Measurements from ENCODE around the gene EGFR.

Gene EGFR

GRCh38 chr7:55081068-55081467 is 62.3 kb downstream of the EGFR start:
- Histone ChIP-seq H3K9ac (ENCODE audit: low read depth, low read length) (no peak overlapping the region), H3K9me3 (ENCODE audit: control insufficient read depth, insufficient read depth, low read length) (no peaks in the 10 kb centered on the region), H3K4me3 (ENCODE audit: low read depth, low read length) (no peak overlapping the region), H3K4me1 (ENCODE audit: control insufficient read depth, insufficient read depth, low read length) (no peaks in the 10 kb centered on the region), H3K36me3 (ENCODE audit: control insufficient read depth, insufficient read depth, low read length) (no peaks in the 10 kb centered on the region), H3K27me3 (ENCODE audit: control insufficient read depth, insufficient read depth, low read length) (no peaks in the 10 kb centered on the region)

DNA sequence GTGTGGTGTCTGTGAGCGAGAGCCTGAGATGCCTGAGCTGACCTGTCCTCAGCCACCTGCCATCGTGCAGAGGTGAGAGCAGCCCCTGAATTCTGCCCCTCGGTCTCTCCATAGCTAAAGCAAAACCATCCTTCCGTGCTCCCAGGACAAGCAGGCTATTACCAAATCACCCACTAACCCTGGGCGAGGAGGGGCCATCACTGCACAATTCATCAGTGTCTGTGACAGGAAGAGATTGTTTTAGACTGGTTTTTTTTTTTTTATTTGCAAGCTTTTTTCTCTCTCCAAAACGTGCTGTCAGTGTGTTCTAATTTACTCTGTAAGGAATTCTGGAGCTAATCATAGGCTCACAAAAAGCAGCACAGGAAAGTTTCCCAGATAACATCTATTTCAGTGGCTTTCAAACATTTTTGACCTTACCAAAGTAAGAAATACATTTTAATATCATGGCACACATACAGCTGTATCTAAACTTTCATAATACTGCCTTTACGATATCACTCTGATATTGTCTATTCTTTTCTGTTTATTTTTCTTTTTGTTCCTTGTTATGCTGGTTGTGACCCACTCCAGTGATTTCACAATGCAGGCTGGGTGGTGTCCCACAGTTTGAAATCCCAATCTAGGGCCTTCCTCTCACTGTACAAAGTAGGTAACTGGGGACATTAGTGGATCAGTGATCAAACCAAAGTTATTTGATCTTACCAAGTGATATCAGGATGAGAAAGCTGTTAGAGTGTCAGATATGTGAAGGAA is 62.8 kb downstream of the EGFR start:
- Histone ChIP-seq H3K36me3 (ENCODE audit: control insufficient read depth, insufficient read depth, low read length) (no peaks in the 10 kb centered on the region), H3K4me1 (ENCODE audit: control insufficient read depth, insufficient read depth, low read length) (no peaks in the 10 kb centered on the region), H3K9me3 (ENCODE audit: control insufficient read depth, insufficient read depth, low read length) (no peaks in the 10 kb centered on the region), H3K4me3 (ENCODE audit: low read depth, low read length) (no peak overlapping the region), H3K27me3 (ENCODE audit: control insufficient read depth, insufficient read depth, low read length) (no peaks in the 10 kb centered on the region), H3K9ac (ENCODE audit: low read depth, low read length) (no peak overlapping the region)

DNA sequence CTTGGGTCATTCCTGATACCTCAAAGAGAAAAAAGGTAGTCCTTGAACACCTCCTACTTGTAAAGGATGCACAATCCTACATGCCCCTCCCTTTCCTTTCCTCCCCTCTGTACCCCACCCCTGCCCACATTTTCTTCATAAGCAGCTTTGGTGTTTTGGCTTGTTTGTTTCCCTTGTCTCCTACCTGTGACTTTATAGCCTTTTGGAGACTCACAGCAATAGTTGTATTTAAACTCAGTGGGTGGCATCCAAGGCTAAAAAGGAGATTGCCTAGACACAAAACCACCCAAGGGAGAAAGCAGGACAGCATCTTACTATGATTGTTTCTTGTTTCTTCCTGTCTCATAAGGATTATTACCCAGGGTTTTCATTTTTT is 63.4 kb downstream of the EGFR start:
- Histone ChIP-seq H3K9me3 (ENCODE audit: control insufficient read depth, insufficient read depth, low read length) (no peaks in the 10 kb centered on the region), H3K27me3 (ENCODE audit: control insufficient read depth, insufficient read depth, low read length) (no peaks in the 10 kb centered on the region), H3K36me3 (ENCODE audit: control insufficient read depth, insufficient read depth, low read length) (no peaks in the 10 kb centered on the region), H3K4me3 (ENCODE audit: low read depth, low read length) (no peak overlapping the region), H3K4me1 (ENCODE audit: control insufficient read depth, insufficient read depth, low read length) (no peaks in the 10 kb centered on the region), H3K9ac (ENCODE audit: low read depth, low read length) (no peak overlapping the region)

GRCh38 chr7:55083206-55083605 is 64.4 kb downstream of the EGFR start:
- Histone ChIP-seq H3K4me1 (ENCODE audit: control insufficient read depth, insufficient read depth, low read length) (no peaks in the 10 kb centered on the region), H3K4me3 (ENCODE audit: low read depth, low read length) (no peak overlapping the region)

DNA sequence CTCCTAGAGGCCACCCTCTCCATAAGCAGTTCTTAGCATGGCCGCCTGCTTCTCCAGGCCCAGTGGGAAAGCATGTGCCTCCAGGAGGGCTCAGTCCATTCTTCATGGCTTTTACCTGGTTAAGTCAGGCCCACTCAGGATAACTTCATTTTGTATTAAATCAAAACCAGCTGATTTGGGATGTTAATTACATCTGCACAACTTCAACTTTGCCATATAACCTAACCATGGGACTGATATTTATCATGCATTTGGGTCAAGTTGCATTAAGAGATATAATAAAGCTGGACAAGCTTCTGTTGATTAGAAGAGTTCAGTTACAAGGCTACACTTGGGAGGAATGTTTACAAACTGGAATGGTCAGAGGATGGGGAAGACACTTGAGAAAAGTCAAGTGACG is 65.5 kb downstream of the EGFR start:
- H3K27me3 ChIP-seq (ENCODE audit: control insufficient read depth, insufficient read depth, low read length), result no peaks in the 10 kb centered on the region
- H3K9me3 ChIP-seq (ENCODE audit: control insufficient read depth, insufficient read depth, low read length), result no peaks in the 10 kb centered on the region
- H3K4me3 ChIP-seq (ENCODE audit: low read depth, low read length), result no peak overlapping the region
- no peaks in the 10 kb centered on the region for H3K36me3 ChIP-seq (ENCODE audit: control insufficient read depth, insufficient read depth, low read length)
- H3K9ac ChIP-seq (ENCODE audit: low read depth, low read length), result no peak overlapping the region
- H3K4me1 ChIP-seq (ENCODE audit: control insufficient read depth, insufficient read depth, low read length), result no peaks in the 10 kb centered on the region

More at GRCh38 chr7:55083206-55083605, 64.4 kb downstream of the EGFR start:
- H3K9ac ChIP-seq (ENCODE audit: low read depth, low read length), result no peak overlapping the region
- H3K27me3 ChIP-seq (ENCODE audit: control insufficient read depth, insufficient read depth, low read length), result no peaks in the 10 kb centered on the region
- no peaks in the 10 kb centered on the region for H3K36me3 ChIP-seq (ENCODE audit: control insufficient read depth, insufficient read depth, low read length)
- no peaks in the 10 kb centered on the region for H3K9me3 ChIP-seq (ENCODE audit: control insufficient read depth, insufficient read depth, low read length)

- Histone ChIP-seq H3K27me3 (ENCODE audit: control insufficient read depth, insufficient read depth, low read length) (no peaks in the 10 kb centered on the region), H3K36me3 (ENCODE audit: control insufficient read depth, insufficient read depth, low read length) (no peaks in the 10 kb centered on the region), H3K4me3 (ENCODE audit: low read depth, low read length) (no peak overlapping the region), H3K4me1 (ENCODE audit: control insufficient read depth, insufficient read depth, low read length) (no peaks in the 10 kb centered on the region), H3K9ac (ENCODE audit: low read depth, low read length) (no peak overlapping the region), H3K9me3 (ENCODE audit: control insufficient read depth, insufficient read depth, low read length) (no peaks in the 10 kb centered on the region)
Observed at GRCh38 chr7:55085511-55086412, 66.9 kb downstream of the EGFR start.

GRCh38 chr7:55086413-55087201 is 67.8 kb downstream of the EGFR start:
- Histone ChIP-seq H3K36me3 (ENCODE audit: control insufficient read depth, insufficient read depth, low read length) (no peaks in the 10 kb centered on the region), H3K9me3 (ENCODE audit: control insufficient read depth, insufficient read depth, low read length) (no peaks in the 10 kb centered on the region), H3K4me1 (ENCODE audit: control insufficient read depth, insufficient read depth, low read length) (no peaks in the 10 kb centered on the region), H3K9ac (ENCODE audit: low read depth, low read length) (no peak overlapping the region), H3K4me3 (ENCODE audit: low read depth, low read length) (no peak overlapping the region), H3K27me3 (ENCODE audit: control insufficient read depth, insufficient read depth, low read length) (no peaks in the 10 kb centered on the region)

DNA sequence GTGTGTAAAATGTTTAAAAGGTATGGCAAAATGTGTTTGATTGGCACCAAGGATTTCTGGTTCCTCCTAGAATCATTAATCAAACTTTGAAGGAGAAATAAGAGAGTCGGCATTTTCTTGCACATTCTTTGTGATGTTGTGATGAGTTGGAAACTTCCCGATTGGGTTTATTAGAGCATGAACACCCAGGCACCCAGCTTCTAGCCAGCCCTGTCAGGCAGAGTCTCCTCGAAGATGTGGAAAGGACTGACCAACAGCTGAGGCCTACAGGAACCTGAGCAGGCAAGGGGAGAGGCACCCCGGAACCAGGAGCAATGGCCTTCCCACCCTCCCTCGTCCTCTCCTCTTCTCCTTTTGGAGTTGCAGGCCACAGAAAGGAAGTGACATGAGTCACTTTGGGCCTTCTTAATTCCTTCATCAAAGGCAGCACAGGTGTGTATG is 68.7 kb downstream of the EGFR start:
- H3K27me3 ChIP-seq (ENCODE audit: control insufficient read depth, insufficient read depth, low read length), result no peaks in the 10 kb centered on the region
- no peaks in the 10 kb centered on the region for H3K9me3 ChIP-seq (ENCODE audit: control insufficient read depth, insufficient read depth, low read length)
- no peaks in the 10 kb centered on the region for H3K36me3 ChIP-seq (ENCODE audit: control insufficient read depth, insufficient read depth, low read length)
- H3K4me3 ChIP-seq (ENCODE audit: low read depth, low read length), result no peak overlapping the region
- H3K9ac ChIP-seq (ENCODE audit: low read depth, low read length), result no peak overlapping the region
- no peaks in the 10 kb centered on the region for H3K4me1 ChIP-seq (ENCODE audit: control insufficient read depth, insufficient read depth, low read length)

- no peak overlapping the region for H3K4me3 ChIP-seq (ENCODE audit: low read depth, low read length)
- H3K9me3 ChIP-seq (ENCODE audit: control insufficient read depth, insufficient read depth, low read length), result no peaks in the 10 kb centered on the region
- H3K36me3 ChIP-seq (ENCODE audit: control insufficient read depth, insufficient read depth, low read length), result no peaks in the 10 kb centered on the region
- no peak overlapping the region for H3K9ac ChIP-seq (ENCODE audit: low read depth, low read length)
- no peaks in the 10 kb centered on the region for H3K4me1 ChIP-seq (ENCODE audit: control insufficient read depth, insufficient read depth, low read length)
- no peaks in the 10 kb centered on the region for H3K27me3 ChIP-seq (ENCODE audit: control insufficient read depth, insufficient read depth, low read length)
Observed at GRCh38 chr7:55088107-55088506, 69.3 kb downstream of the EGFR start.

DNA sequence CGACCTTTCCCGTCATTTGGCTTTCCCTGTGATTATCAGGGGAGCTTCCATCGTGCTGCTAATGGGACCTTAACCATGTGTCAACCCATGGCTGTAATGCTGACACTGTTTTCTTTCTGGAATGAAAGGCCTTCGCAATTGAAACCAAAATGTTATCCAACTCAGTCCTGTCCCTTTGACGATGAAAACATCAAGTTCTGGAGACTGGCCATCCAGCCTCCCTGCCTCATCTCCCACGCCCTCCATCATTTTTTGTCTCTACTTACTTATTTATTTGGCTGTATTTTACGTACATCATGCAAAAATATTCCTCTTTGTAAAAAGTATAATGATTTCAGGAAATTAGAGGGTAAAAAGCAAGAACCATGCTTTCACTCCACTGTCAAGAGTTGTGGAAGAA is 69.8 kb downstream of the EGFR start:
- Histone ChIP-seq H3K4me1 (ENCODE audit: control insufficient read depth, insufficient read depth, low read length) (no peaks in the 10 kb centered on the region), H3K4me3 (ENCODE audit: low read depth, low read length) (no peak overlapping the region), H3K36me3 (ENCODE audit: control insufficient read depth, insufficient read depth, low read length) (no peaks in the 10 kb centered on the region), H3K9me3 (ENCODE audit: control insufficient read depth, insufficient read depth, low read length) (no peaks in the 10 kb centered on the region), H3K27me3 (ENCODE audit: control insufficient read depth, insufficient read depth, low read length) (no peaks in the 10 kb centered on the region), H3K9ac (ENCODE audit: low read depth, low read length) (no peak overlapping the region)

GRCh38 chr7:55092186-55092974 is 73.6 kb downstream of the EGFR start:
- Histone ChIP-seq H3K27me3 (ENCODE audit: control insufficient read depth, insufficient read depth, low read length) (no peaks in the 10 kb centered on the region), H3K4me3 (ENCODE audit: low read depth, low read length) (no peak overlapping the region), H3K9me3 (ENCODE audit: control insufficient read depth, insufficient read depth, low read length) (no peaks in the 10 kb centered on the region), H3K9ac (ENCODE audit: low read depth, low read length) (no peak overlapping the region), H3K4me1 (ENCODE audit: control insufficient read depth, insufficient read depth, low read length) (no peaks in the 10 kb centered on the region), H3K36me3 (ENCODE audit: control insufficient read depth, insufficient read depth, low read length) (no peaks in the 10 kb centered on the region)
